ENCODE measurements around the gene PBOV1.

The PBOV1 gene

GRCh38 chr6:138218449-138218848 lies at the start of gene PBOV1:
Gene PBOV1, minus strand, starts transcription at chr6:138218491. Its CDS starts 96 bp downstream, at chr6:138218395.
- no peaks in the 10 kb centered on the region for H4K20me1 ChIP-seq
- no peak within 1 kb of the TSS for H3K27ac ChIP-seq
- no peaks in the 10 kb centered on the region for H3K9me3 ChIP-seq
- no peaks in the 10 kb centered on the region for H3K27me3 ChIP-seq
- no peak within 1 kb of the TSS for H3K4me3 ChIP-seq
- no peak for TF ChIP-seq Cebpa-rat (IDR thresholded peaks at IDR 0.05)
- H3K36me3 ChIP-seq: no peaks in the 10 kb centered on the region
- H3K9ac ChIP-seq: no peak within 1 kb of the TSS
- no peaks in the 10 kb centered on the region for H3K4me1 ChIP-seq
- H3K4me2 ChIP-seq: no peak within 1 kb of the TSS

GRCh38 chr6:138266095-138266494 lies 47.8 kb upstream of the PBOV1 start:
- TF ChIP-seq Cebpa-rat (IDR thresholded peaks at IDR 0.05): no peak
- H3K36me3 ChIP-seq: no peaks in the 10 kb centered on the region
- H3K4me1 ChIP-seq: no peaks in the 10 kb centered on the region
- H3K4me3 ChIP-seq: no peak overlapping the region
- no peaks in the 10 kb centered on the region for H4K20me1 ChIP-seq
- H3K9ac ChIP-seq: no peak overlapping the region
- H3K9me3 ChIP-seq: no peaks in the 10 kb centered on the region
- H3K4me2 ChIP-seq: no peak overlapping the region
- no peaks in the 10 kb centered on the region for H3K27me3 ChIP-seq
- no peak overlapping the region for H3K27ac ChIP-seq

GRCh38 chr6:138264372-138264880 lies 46.1 kb upstream of the PBOV1 start:
- Histone ChIP-seq H3K27me3 (no peaks in the 10 kb centered on the region), H3K4me1 (no peaks in the 10 kb centered on the region), H3K9me3 (no peaks in the 10 kb centered on the region), H3K9ac (no peak overlapping the region), H3K4me2 (no peak overlapping the region), H3K4me3 (no peak overlapping the region), H4K20me1 (no peaks in the 10 kb centered on the region), H3K27ac (no peak overlapping the region), H3K36me3 (no peaks in the 10 kb centered on the region)
- TF ChIP-seq Cebpa-rat (IDR thresholded peaks at IDR 0.05): no peak

- Histone ChIP-seq H3K27ac (no peak overlapping the region), H3K36me3 (no peaks in the 10 kb centered on the region), H4K20me1 (no peaks in the 10 kb centered on the region), H3K4me1 (no peaks in the 10 kb centered on the region), H3K4me3 (no peak overlapping the region), H3K4me2 (no peak overlapping the region), H3K27me3 (no peaks in the 10 kb centered on the region), H3K9ac (no peak overlapping the region), H3K9me3 (no peaks in the 10 kb centered on the region)
- TF ChIP-seq Cebpa-rat (IDR thresholded peaks at IDR 0.05): no peak
Measured at GRCh38 chr6:138263963-138264362, 45.7 kb upstream of the PBOV1 start.

GRCh38 chr6:138261116-138261780 lies 43.0 kb upstream of the PBOV1 start:
- Histone ChIP-seq H4K20me1 (no peaks in the 10 kb centered on the region), H3K27ac (no peak overlapping the region), H3K9me3 (no peaks in the 10 kb centered on the region), H3K9ac (no peak overlapping the region), H3K4me3 (no peak overlapping the region), H3K4me2 (no peak overlapping the region), H3K4me1 (no peaks in the 10 kb centered on the region), H3K36me3 (no peaks in the 10 kb centered on the region), H3K27me3 (no peaks in the 10 kb centered on the region)
- no peak for TF ChIP-seq Cebpa-rat (IDR thresholded peaks at IDR 0.05)

GRCh38 chr6:138258991-138259390 lies 40.7 kb upstream of the PBOV1 start:
- no peak overlapping the region for H3K4me2 ChIP-seq
- H3K9ac ChIP-seq: no peak overlapping the region
- H4K20me1 ChIP-seq: no peaks in the 10 kb centered on the region
- no peak for TF ChIP-seq Cebpa-rat (IDR thresholded peaks at IDR 0.05)
- no peaks in the 10 kb centered on the region for H3K27me3 ChIP-seq
- no peak overlapping the region for H3K4me3 ChIP-seq
- H3K27ac ChIP-seq: no peak overlapping the region
- H3K9me3 ChIP-seq: no peaks in the 10 kb centered on the region
- H3K36me3 ChIP-seq: no peaks in the 10 kb centered on the region
- no peaks in the 10 kb centered on the region for H3K4me1 ChIP-seq

- H3K36me3 ChIP-seq: no peaks in the 10 kb centered on the region
- no peak overlapping the region for H3K4me2 ChIP-seq
Measured at GRCh38 chr6:138258197-138258596, 39.9 kb upstream of the PBOV1 start.

GRCh38 chr6:138257638-138258040 lies 39.3 kb upstream of the PBOV1 start:
- H3K27me3 ChIP-seq: no peaks in the 10 kb centered on the region
- H3K9me3 ChIP-seq: no peaks in the 10 kb centered on the region
- no peak overlapping the region for H3K9ac ChIP-seq
- H3K36me3 ChIP-seq: no peaks in the 10 kb centered on the region
- no peaks in the 10 kb centered on the region for H3K4me1 ChIP-seq
- H3K4me2 ChIP-seq: no peak overlapping the region
- H3K4me3 ChIP-seq: no peak overlapping the region
- no peaks in the 10 kb centered on the region for H4K20me1 ChIP-seq
- no peak overlapping the region for H3K27ac ChIP-seq
- no peak for TF ChIP-seq Cebpa-rat (IDR thresholded peaks at IDR 0.05)

More at GRCh38 chr6:138258197-138258596, 39.9 kb upstream of the PBOV1 start:
- H3K27ac ChIP-seq: no peak overlapping the region
- H4K20me1 ChIP-seq: no peaks in the 10 kb centered on the region
- no peaks in the 10 kb centered on the region for H3K27me3 ChIP-seq
- H3K4me3 ChIP-seq: no peak overlapping the region
- H3K9me3 ChIP-seq: no peaks in the 10 kb centered on the region
- TF ChIP-seq Cebpa-rat (IDR thresholded peaks at IDR 0.05): no peak
- no peaks in the 10 kb centered on the region for H3K4me1 ChIP-seq
- H3K9ac ChIP-seq: no peak overlapping the region

- Histone ChIP-seq H3K36me3 (no peaks in the 10 kb centered on the region), H3K9ac (no peak overlapping the region), H3K27ac (no peak overlapping the region), H3K4me2 (no peak overlapping the region), H3K27me3 (no peaks in the 10 kb centered on the region), H4K20me1 (no peaks in the 10 kb centered on the region), H3K4me1 (no peaks in the 10 kb centered on the region), H3K4me3 (no peak overlapping the region), H3K9me3 (no peaks in the 10 kb centered on the region)
- no peak for TF ChIP-seq Cebpa-rat (IDR thresholded peaks at IDR 0.05)
Measured at GRCh38 chr6:138255443-138255842, 37.2 kb upstream of the PBOV1 start.

- Histone ChIP-seq H3K36me3 (no peaks in the 10 kb centered on the region), H4K20me1 (no peaks in the 10 kb centered on the region), H3K9ac (no peak overlapping the region), H3K4me1 (no peaks in the 10 kb centered on the region), H3K4me3 (no peak overlapping the region), H3K27ac (no peak overlapping the region), H3K4me2 (no peak overlapping the region), H3K9me3 (no peaks in the 10 kb centered on the region), H3K27me3 (no peaks in the 10 kb centered on the region)
- no peak for TF ChIP-seq Cebpa-rat (IDR thresholded peaks at IDR 0.05)
Measured at GRCh38 chr6:138253731-138254130, 35.4 kb upstream of the PBOV1 start.
